IMR-90 (cell line): ENCODE data around the gene ZNF692. TPM values are rescaled to one million over a fixed set of nuclear protein-coding genes. Genes with fewer than 3 reads are reported as not detected.

Experiments
- ATAC-seq: fragments of 200-7000 bp; cut with Tn5 transposase; 2 replicates; pipeline ENCODE4 v1.9.1; 2020; ENCODE audit warnings: low read depth, mild to moderate bottlenecking, moderate library complexity
- BruUV-seq: library from RNA; stranded (reverse); fragments of 400-500 nt; replicated peaks from 2 replicates; lab custom pipeline; 2021; lab: Mats Ljungman, UMichigan
- CTCF ChIA-PET: fragments of 300-600 bp; formaldehyde crosslinking; extraction: SDS; loops from one replicate; lab custom pipeline; 2021; ENCODE audit warnings: antibody characterized with exemption; lab: Yijun Ruan, JAX
- POLR2A ChIA-PET: fragments of 300-600 bp; sonication (Branson Sonifier 250); formaldehyde crosslinking; loops from one replicate; lab custom pipeline; 2022; ENCODE audit warnings: antibody characterized with exemption; ENCODE audit not compliant: unreplicated experiment; lab: Charles Lee
- DNase-seq: peaks from one replicate; pipeline ENCODE4 v3.0.0; 2013
- H2AFZ ChIP-seq: replicated peaks from 2 replicates; pipeline ENCODE3; 2013; ENCODE audit warnings: low read length, mild to moderate bottlenecking; ENCODE audit not compliant: poor library complexity
- H2AK5ac ChIP-seq: 2 replicates; pipeline ENCODE4 v1.6.1; 2013; ENCODE audit warnings: low read depth, low read length, inconsistent platforms
- H2AK9ac ChIP-seq: replicated peaks from 2 replicates; pipeline ENCODE3; 2013; ENCODE audit warnings: mild to moderate bottlenecking, low read depth, low read length, moderate library complexity; ENCODE audit not compliant: poor library complexity
- H2BK120ac ChIP-seq: 2 replicates; pipeline ENCODE4 v1.6.1; 2013; ENCODE audit warnings: low read depth, low read length, inconsistent platforms
- H2BK15ac ChIP-seq: 3 replicates; pipeline ENCODE4 v1.6.1; 2013; ENCODE audit warnings: low read depth, low read length, inconsistent platforms
- H2BK20ac ChIP-seq: 2 replicates; pipeline ENCODE4 v1.6.1; 2013; ENCODE audit warnings: low read depth, mild to moderate bottlenecking, inconsistent platforms, low read length, moderate library complexity
- H2BK5ac ChIP-seq: 2 replicates; pipeline ENCODE4 v1.6.1; 2013; ENCODE audit warnings: mild to moderate bottlenecking, low read depth, low read length, inconsistent platforms; ENCODE audit not compliant: poor library complexity, severe bottlenecking
- H3K14ac ChIP-seq: replicated peaks from 2 replicates; pipeline ENCODE4 v1.6.1; 2013; ENCODE audit warnings: low read depth, low read length, inconsistent platforms
- H3K18ac ChIP-seq: 2 replicates; pipeline ENCODE4 v1.6.1; 2013; ENCODE audit warnings: low read depth, low read length, control low read depth
- H3K23ac ChIP-seq: 2 replicates; pipeline ENCODE4 v1.6.1; 2013; ENCODE audit warnings: low read depth, low read length, inconsistent platforms
- H3K27ac ChIP-seq: 2 replicates; pipeline ENCODE4 v1.5.1; 2013; ENCODE audit warnings: mild to moderate bottlenecking, control low read depth, low read length; ENCODE audit not compliant: insufficient read depth
- H3K27me3 ChIP-seq: 2 replicates; pipeline ENCODE4 v1.6.1; 2013; ENCODE audit warnings: low read length; ENCODE audit not compliant: control insufficient read depth, insufficient read depth
- H3K36me3 ChIP-seq: 2 replicates; pipeline ENCODE4 v1.6.1; 2013; ENCODE audit warnings: low read length, mixed read lengths; ENCODE audit not compliant: control insufficient read depth, insufficient read depth
- H3K4ac ChIP-seq: 2 replicates; pipeline ENCODE4 v1.6.1; 2013; ENCODE audit warnings: low read depth, low read length, inconsistent platforms
- H3K4me1 ChIP-seq: 2 replicates; pipeline ENCODE4 v1.6.1; 2013; ENCODE audit warnings: low read length, mixed read lengths; ENCODE audit not compliant: control insufficient read depth, insufficient read depth
- H3K4me2 ChIP-seq: 2 replicates; pipeline ENCODE4 v1.6.1; 2013; ENCODE audit warnings: low read depth, mild to moderate bottlenecking, control low read depth, low read length, moderate library complexity
- H3K4me3 ChIP-seq: 2 replicates; pipeline ENCODE4 v1.5.1; 2013; ENCODE audit warnings: low read depth, mild to moderate bottlenecking, control low read depth, low read length, moderate library complexity; ENCODE audit not compliant: insufficient read depth
- H3K56ac ChIP-seq: 2 replicates; pipeline ENCODE4 v1.6.1; 2013; ENCODE audit warnings: low read length, inconsistent platforms; ENCODE audit not compliant: insufficient read depth; ENCODE audit errors: extremely low read depth
- H3K79me1 ChIP-seq, 2 experiments: 2 replicates each; pipeline ENCODE4 v1.6.1; 2013; ENCODE audit warnings: low read length in 2 of 2, inconsistent platforms in 1 of 2, low read depth in 1 of 2
- H3K9ac ChIP-seq: 2 replicates; pipeline ENCODE4 v1.6.1; 2013; ENCODE audit warnings: low read depth, low read length, control low read depth
- H3K9me1 ChIP-seq: 2 replicates; pipeline ENCODE4 v1.6.1; 2013; ENCODE audit warnings: low read length, inconsistent platforms; ENCODE audit not compliant: insufficient read depth
- H3K9me3 ChIP-seq: 2 replicates; pipeline ENCODE4 v1.6.1; 2013; ENCODE audit warnings: low read length; ENCODE audit not compliant: control insufficient read depth, insufficient read depth
- H4K20me1 ChIP-seq: 2 replicates; pipeline ENCODE4 v1.6.1; 2013; ENCODE audit warnings: low read length, inconsistent platforms; ENCODE audit not compliant: insufficient read depth
- H4K5ac ChIP-seq: 2 replicates; pipeline ENCODE4 v1.6.1; 2013; ENCODE audit warnings: mild to moderate bottlenecking, low read depth, low read length, control low read depth
- H4K8ac ChIP-seq, 2 experiments: 2 replicates each; pipeline ENCODE4 v1.6.1; 2013; ENCODE audit warnings: low read depth in 2 of 2, low read length in 2 of 2, control low read depth in 1 of 2, inconsistent platforms in 1 of 2
- H4K91ac ChIP-seq: 2 replicates; pipeline ENCODE4 v1.6.1; 2013; ENCODE audit warnings: low read depth, low read length, inconsistent platforms; ENCODE audit not compliant: insufficient read depth
- FOS ChIP-seq: fragments of 150-350 bp; IDR thresholded peaks from 2 replicates; pipeline ENCODE4 v1.6.1; 2016; ENCODE audit warnings: low read depth, low read length
- NFE2L2 ChIP-seq: fragments of 150-350 bp; IDR thresholded peaks from 2 replicates; pipeline ENCODE4 v1.6.1; 2016; ENCODE audit warnings: low read depth, mild to moderate bottlenecking, low read length
- WGBS, 2 experiments: methylation state at CpG; one replicate each; pipeline versions ENCODE4 v1.1.5 to v1.1.7; 2013; ENCODE audit warnings: missing lambda C conversion rate in 2 of 2; ENCODE audit not compliant: insufficient read length in 1 of 2; ENCODE audit errors: extremely low coverage in 2 of 2; 5-methylcytosine and 5-hydroxymethylcytosine counted together
- dilution Hi-C: fragments of 300-500 bp; cut with HindIII; formaldehyde crosslinking; loops from one replicate; pipeline ENCODE4 v1.14.3; 2018; ENCODE audit warnings: low sequenced_read_pairs; ENCODE audit not compliant: unreplicated experiment
- in situ Hi-C: fragments of 300-500 bp; cut with MboI; formaldehyde crosslinking; loops from 3 replicates; pipeline ENCODE4 v1.14.3; 2019; ENCODE audit warnings: low sequenced_read_pairs, inconsistent platforms, mixed read lengths
- intact Hi-C: fragments of 100-400 bp; cut with micrococcal nuclease; formaldehyde crosslinking; loops from 2 replicates; pipeline ENCODE4 v1.10.0; 2022
- polyA plus RNA-seq, 3 experiments: library from polyadenylated mRNA; depleted of rRNA; stranded (reverse); fragments of >200 nt; gene quantifications; 2 replicates each; pipeline ENCODE4 v1.2.3, GENCODE V29; 2012; ENCODE audit warnings: low replicate concordance in 1 of 3
- total RNA-seq: library from RNA; depleted of rRNA; stranded (reverse); fragments of >200 nt; gene quantifications from 2 replicates; pipeline ENCODE4 v1.2.3, GENCODE V29; 2012

Gene ZNF692
- total and polyA plus RNA-seq, 2 of the 4 experiments (the other 2 are of a cell fraction) = 7.3 to 50.4 TPM

DNA sequence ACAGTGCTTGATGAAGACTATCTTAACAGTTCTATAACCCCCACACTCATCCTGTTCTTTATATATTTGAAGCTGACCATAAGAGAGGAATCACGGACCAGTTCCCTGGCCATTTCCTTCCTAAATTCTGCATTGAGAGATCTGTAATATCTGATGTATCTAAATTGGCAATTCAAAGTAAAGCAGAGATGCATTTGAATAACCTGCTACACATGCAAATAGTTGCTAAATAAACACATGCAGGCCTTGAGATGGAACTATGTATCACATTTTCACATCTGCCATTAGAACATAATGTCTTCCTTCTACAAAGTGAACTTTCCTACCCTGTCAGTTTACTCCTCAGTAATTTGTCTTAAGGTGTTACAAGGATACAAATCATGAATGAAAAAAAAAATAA lies 26.8 kb upstream of the ZNF692 start:
- Histone ChIP-seq H2AFZ (no peak overlapping the region), H2BK120ac (no peak overlapping the region), H4K20me1 (no peaks in the 10 kb centered on the region), H3K9me1 (peaks cover 2% of the 10 kb centered on the region; the same call in 1 of the 2 replicates), H3K4me1 (no peaks in the 10 kb centered on the region), H4K8ac (no peak overlapping the region), H2BK20ac (no peak overlapping the region), H3K79me1 (no peaks in the 10 kb centered on the region), H2BK15ac (no peak overlapping the region), H3K4ac (no peak overlapping the region), H3K23ac (no peak overlapping the region), H2AK5ac (no peak overlapping the region), H2BK5ac (no peak overlapping the region), H3K27ac (no peak overlapping the region), H3K9me3 (no peaks in the 10 kb centered on the region), H3K14ac (no peak overlapping the region), H3K56ac (no peak overlapping the region), H3K27me3 (peaks cover 2% of the 10 kb centered on the region; the same call in 1 of the 2 replicates), H2AK9ac (no peak overlapping the region), H3K4me3 (no peak overlapping the region), H4K91ac (no peak overlapping the region), H3K4me2 (no peak overlapping the region), H3K36me3 (no peaks in the 10 kb centered on the region), H4K5ac (no peak overlapping the region), H3K9ac (no peak overlapping the region), H3K18ac (no peak overlapping the region)
- no TSS peak for BruUV-seq
- dilution Hi-C loops = no loop called here
- in situ Hi-C loops = no loop called here
- intact Hi-C loops = no loop called here
- POLR2A ChIA-PET = no interaction called here
- no peak for DNase-seq
- WGBS, 2 experiments = no CpG with 5 or more reads among the region's 1 CpG
- ATAC-seq = no peak
- CTCF ChIA-PET = interaction anchor here (1.1 kb wide), 1 partner anchor 9 kb away, joined by 5 read pairs; no protein-coding TSS in a partner anchor
- TF ChIP-seq NFE2L2 = no peak
- TF ChIP-seq FOS = no peak
